HUES48 (cell line): ENCODE data around the gene RBM10.

Source experiments
- H3K27ac ChIP-seq: one replicate; pipeline ENCODE4 v1.7.0; 2013; ENCODE audit warnings: low read depth, low read length, inconsistent platforms
- H3K27me3 ChIP-seq: 2 replicates; pipeline ENCODE4 v1.6.1; 2013; ENCODE audit warnings: mild to moderate bottlenecking, low read length; ENCODE audit not compliant: control insufficient read depth, insufficient read depth
- H3K36me3 ChIP-seq: 2 replicates; pipeline ENCODE4 v1.6.1; 2013; ENCODE audit warnings: low read length; ENCODE audit not compliant: control insufficient read depth, insufficient read depth
- H3K4me1 ChIP-seq: 2 replicates; pipeline ENCODE4 v1.6.1; 2013; ENCODE audit warnings: mild to moderate bottlenecking, low read length; ENCODE audit not compliant: control insufficient read depth, insufficient read depth
- H3K4me3 ChIP-seq: 2 replicates; pipeline ENCODE4 v1.5.1; 2013; ENCODE audit warnings: mild to moderate bottlenecking, low read depth, low read length
- H3K9ac ChIP-seq: 2 replicates; pipeline ENCODE4 v1.6.1; 2013; ENCODE audit warnings: mild to moderate bottlenecking, low read depth, low read length, moderate library complexity
- H3K9me3 ChIP-seq: 2 replicates; pipeline ENCODE4 v1.6.1; 2013; ENCODE audit warnings: low read length; ENCODE audit not compliant: control insufficient read depth, insufficient read depth

Gene RBM10

GRCh38 chrX:47200385-47201150 lies 55.5 kb downstream of the RBM10 start:
- H3K36me3 ChIP-seq = peaks cover 97% of the 10 kb centered on the region
- H3K4me3 ChIP-seq = no peak overlapping the region
- H3K27me3 ChIP-seq = no peaks in the 10 kb centered on the region
- no peaks in the 10 kb centered on the region for H3K9me3 ChIP-seq
- H3K9ac ChIP-seq = no peak overlapping the region
- H3K27ac ChIP-seq = no peak overlapping the region
- peaks cover 31% of the 10 kb centered on the region for H3K4me1 ChIP-seq

DNA sequence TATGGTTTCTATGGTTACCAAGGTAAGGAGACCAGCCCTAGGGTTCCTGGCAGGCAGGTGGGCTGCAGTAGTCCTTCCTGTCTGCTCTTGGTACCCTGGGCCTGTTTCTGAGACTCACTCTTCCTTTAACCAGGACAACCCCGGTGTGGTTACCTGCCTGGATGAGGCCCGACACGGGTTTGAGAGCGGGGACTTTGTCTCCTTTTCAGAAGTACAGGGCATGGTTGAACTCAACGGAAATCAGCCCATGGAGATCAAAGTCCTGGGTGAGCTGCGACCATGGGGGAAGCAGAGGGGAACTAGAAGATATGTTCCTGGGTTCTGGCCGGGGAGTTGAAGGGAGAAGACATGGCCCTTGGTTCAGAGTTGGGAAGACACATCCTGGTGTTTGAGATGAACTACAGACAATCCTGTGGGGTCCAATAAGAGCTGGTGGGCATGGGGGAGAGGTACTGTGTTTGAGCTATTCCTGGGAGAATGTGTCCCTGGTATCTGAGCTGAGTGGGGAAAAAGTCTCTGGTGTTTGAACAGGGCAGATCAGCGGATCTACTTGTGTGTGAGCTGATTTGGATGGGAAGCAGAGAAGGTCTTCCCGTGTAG lies 56.4 kb downstream of the RBM10 start:
- Histone ChIP-seq H3K9me3 (no peaks in the 10 kb centered on the region), H3K36me3 (peaks cover 98% of the 10 kb centered on the region), H3K4me3 (no peak overlapping the region)

DNA sequence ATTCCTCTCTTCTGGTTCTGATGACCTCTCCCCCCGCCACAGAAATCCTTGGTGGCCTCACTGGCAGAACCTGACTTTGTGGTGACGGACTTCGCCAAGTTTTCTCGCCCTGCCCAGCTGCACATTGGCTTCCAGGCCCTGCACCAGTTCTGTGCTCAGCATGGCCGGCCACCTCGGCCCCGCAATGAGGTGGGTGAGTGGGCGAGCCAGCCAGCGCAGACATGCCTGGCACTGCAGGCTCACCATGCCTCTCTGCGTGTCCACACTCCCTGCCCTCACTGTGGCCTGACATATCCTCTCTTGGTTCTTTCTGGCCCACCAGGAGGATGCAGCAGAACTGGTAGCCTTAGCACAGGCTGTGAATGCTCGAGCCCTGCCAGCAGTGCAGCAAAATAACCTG lies 57.3 kb downstream of the RBM10 start:
- Histone ChIP-seq H3K27ac (no peak overlapping the region), H3K36me3 (peaks cover 98% of the 10 kb centered on the region), H3K9ac (no peak overlapping the region)

More for the DNA sequence above, 56.4 kb downstream of the RBM10 start:
- H3K4me1 ChIP-seq = peaks cover 23% of the 10 kb centered on the region
- H3K27me3 ChIP-seq = no peaks in the 10 kb centered on the region
- no peak overlapping the region for H3K27ac ChIP-seq
- H3K9ac ChIP-seq = no peak overlapping the region

DNA sequence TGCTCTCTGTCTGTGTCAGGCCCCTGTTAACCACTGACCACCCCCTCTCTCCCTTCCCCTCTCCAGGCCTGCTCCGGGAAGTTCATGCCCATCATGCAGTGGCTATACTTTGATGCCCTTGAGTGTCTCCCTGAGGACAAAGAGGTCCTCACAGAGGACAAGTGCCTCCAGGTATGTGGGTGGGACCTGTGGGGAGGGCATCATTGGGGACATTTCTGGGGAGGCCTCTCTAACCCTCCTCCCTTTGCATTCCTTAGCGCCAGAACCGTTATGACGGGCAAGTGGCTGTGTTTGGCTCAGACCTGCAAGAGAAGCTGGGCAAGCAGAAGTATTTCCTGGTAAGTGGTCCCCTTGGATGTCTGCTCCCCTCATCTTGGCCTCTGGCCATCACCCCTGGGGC lies 57.9 kb downstream of the RBM10 start:
- Histone ChIP-seq H3K27ac (no peak overlapping the region), H3K4me3 (no peak overlapping the region), H3K36me3 (peaks cover 98% of the 10 kb centered on the region), H3K9ac (no peak overlapping the region), H3K9me3 (no peaks in the 10 kb centered on the region), H3K27me3 (no peaks in the 10 kb centered on the region), H3K4me1 (peaks cover 9% of the 10 kb centered on the region)

More for the DNA sequence above, 57.3 kb downstream of the RBM10 start:
- Histone ChIP-seq H3K4me3 (no peak overlapping the region), H3K9me3 (no peaks in the 10 kb centered on the region), H3K4me1 (peaks cover 15% of the 10 kb centered on the region), H3K27me3 (no peaks in the 10 kb centered on the region)

GRCh38 chrX:47204970-47205369 lies 59.9 kb downstream of the RBM10 start:
- H3K4me3 ChIP-seq = no peak overlapping the region
- H3K27ac ChIP-seq = no peak overlapping the region
- H3K36me3 ChIP-seq = peaks cover 100% of the 10 kb centered on the region
- H3K9ac ChIP-seq = no peak overlapping the region
- H3K9me3 ChIP-seq = no peaks in the 10 kb centered on the region
- no peaks in the 10 kb centered on the region for H3K27me3 ChIP-seq
- no peaks in the 10 kb centered on the region for H3K4me1 ChIP-seq

- H3K27me3 ChIP-seq = no peaks in the 10 kb centered on the region
These were observed 61.3 kb downstream of the RBM10 start for GRCh38 chrX:47206316-47206715.

GRCh38 chrX:47208108-47208507 lies 63.1 kb downstream of the RBM10 start:
- no peaks in the 10 kb centered on the region for H3K27me3 ChIP-seq
- H3K4me1 ChIP-seq = no peaks in the 10 kb centered on the region
- no peak overlapping the region for H3K9ac ChIP-seq
- H3K36me3 ChIP-seq = peaks cover 100% of the 10 kb centered on the region
- no peak overlapping the region for H3K4me3 ChIP-seq
- no peak overlapping the region for H3K27ac ChIP-seq
- no peaks in the 10 kb centered on the region for H3K9me3 ChIP-seq

More at GRCh38 chrX:47206316-47206715, 61.3 kb downstream of the RBM10 start:
- H3K9me3 ChIP-seq = no peaks in the 10 kb centered on the region
- no peak overlapping the region for H3K4me3 ChIP-seq
- H3K9ac ChIP-seq = no peak overlapping the region
- H3K4me1 ChIP-seq = no peaks in the 10 kb centered on the region
- no peak overlapping the region for H3K27ac ChIP-seq
- H3K36me3 ChIP-seq = peaks cover 100% of the 10 kb centered on the region

DNA sequence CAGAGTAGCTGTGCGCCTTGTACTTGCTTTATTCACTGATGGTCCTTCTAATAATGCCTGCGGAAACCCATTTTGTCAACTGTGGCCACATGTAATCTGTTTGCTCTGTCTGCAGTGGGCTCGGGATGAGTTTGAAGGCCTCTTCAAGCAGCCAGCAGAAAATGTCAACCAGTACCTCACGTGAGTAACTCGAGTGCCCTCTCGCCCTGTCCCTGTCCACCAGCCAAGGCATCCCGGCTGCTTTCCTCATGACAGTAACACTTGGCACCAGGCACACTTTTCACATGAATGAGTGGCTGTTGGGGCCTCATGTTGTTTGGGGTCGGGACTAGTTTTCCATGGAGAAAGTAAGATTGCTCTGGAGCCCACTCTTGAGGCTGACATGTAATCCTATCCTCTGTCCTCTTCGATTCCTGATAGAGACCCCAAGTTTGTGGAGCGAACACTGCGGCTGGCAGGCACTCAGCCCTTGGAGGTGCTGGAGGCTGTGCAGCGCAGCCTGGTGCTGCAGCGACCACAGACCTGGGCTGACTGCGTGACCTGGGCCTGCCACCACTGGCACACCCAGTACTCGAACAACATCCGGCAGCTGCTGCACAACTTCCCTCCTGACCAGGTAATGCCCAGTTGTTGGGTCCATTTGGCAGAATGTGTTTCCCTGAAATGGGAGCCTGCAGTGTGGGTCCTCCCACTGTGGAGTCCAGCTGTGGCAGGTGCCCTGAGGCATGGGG lies 64.7 kb downstream of the RBM10 start:
- Histone ChIP-seq H3K36me3 (peaks cover 98% of the 10 kb centered on the region), H3K27me3 (no peaks in the 10 kb centered on the region), H3K9me3 (no peaks in the 10 kb centered on the region), H3K9ac (no peak overlapping the region), H3K4me3 (no peak overlapping the region), H3K4me1 (no peaks in the 10 kb centered on the region), H3K27ac (no peak overlapping the region)

DNA sequence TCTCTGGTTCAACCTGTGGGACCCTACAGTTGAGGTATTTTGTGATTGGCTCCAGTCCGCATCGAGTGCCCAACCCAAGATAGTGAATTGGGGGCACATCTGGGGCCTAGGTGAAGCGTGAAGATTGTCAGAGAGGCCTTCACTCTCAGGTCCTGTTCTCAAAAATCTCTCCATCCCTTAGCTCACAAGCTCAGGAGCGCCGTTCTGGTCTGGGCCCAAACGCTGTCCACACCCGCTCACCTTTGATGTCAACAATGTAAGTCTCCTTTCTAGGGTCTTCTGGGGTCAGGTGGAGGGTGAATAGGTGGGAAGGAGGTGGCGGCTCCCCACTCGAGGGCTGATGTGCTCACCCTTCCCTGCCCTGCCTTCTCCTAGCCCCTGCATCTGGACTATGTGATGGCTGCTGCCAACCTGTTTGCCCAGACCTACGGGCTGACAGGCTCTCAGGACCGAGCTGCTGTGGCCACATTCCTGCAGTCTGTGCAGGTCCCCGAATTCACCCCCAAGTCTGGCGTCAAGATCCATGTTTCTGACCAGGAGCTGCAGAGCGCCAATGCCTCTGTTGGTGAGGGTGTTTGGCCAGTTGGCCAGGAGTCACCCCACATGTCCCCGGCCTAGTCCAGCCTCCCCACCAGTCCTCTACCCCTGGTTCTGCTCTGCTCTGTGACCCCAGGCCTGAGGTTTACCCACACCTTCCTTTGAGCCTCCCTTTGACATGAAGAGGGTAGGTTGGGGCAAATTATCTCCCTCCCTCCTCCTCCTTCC lies 65.8 kb downstream of the RBM10 start:
- no peak overlapping the region for H3K27ac ChIP-seq
- no peak overlapping the region for H3K9ac ChIP-seq
- H3K4me3 ChIP-seq = no peak overlapping the region
- H3K36me3 ChIP-seq = peaks cover 98% of the 10 kb centered on the region
- no peaks in the 10 kb centered on the region for H3K27me3 ChIP-seq
- no peaks in the 10 kb centered on the region for H3K9me3 ChIP-seq
- no peaks in the 10 kb centered on the region; the same call in 1 of the 2 replicates for H3K4me1 ChIP-seq

- Histone ChIP-seq H3K4me3 (no peak overlapping the region), H3K36me3 (peaks cover 91% of the 10 kb centered on the region), H3K27ac (no peak overlapping the region), H3K9ac (no peak overlapping the region), H3K9me3 (no peaks in the 10 kb centered on the region), H3K27me3 (no peaks in the 10 kb centered on the region), H3K4me1 (peaks cover 12% of the 10 kb centered on the region)
These were observed 67.6 kb downstream of the RBM10 start for GRCh38 chrX:47212381-47213293.
